Fibroblast of skin of right quadriceps (primary cell): ENCODE data around the gene KLK15.

Experiments used
- DNase-seq: peaks from one replicate; pipeline ENCODE4 v3.0.0-alpha.2; 2013

Gene KLK15

GRCh38 chr19:50833117-50833801 is at the start of gene KLK15:
TSS of gene KLK15 (minus strand) at chr19:50833574. CDS start at chr19:50831492, 2,082 bp downstream.
- no peak for DNase-seq

DNA sequence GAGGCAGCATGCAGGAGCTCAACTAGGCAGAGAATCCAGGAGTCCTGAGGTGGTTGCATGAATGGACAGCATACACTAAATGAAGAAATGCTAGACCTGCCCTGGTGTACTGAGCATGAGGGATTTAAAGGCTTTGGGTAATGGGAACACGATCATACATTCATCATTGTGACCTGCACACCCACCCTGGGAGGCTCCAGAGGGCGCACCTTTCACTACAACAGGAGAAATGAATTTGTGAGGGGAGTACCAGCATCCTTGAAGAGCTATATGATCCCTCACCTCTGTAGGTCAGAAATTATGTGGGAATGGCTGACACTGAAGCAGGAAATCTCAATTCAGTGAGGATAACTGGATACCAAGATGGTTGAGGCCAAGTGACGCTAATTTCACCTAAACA is 48.8 kb upstream of the KLK15 start:
- no peak for DNase-seq

- DNase-seq, result no peak
Observed at GRCh38 chr19:50880241-50880640, 46.9 kb upstream of the KLK15 start.

DNA sequence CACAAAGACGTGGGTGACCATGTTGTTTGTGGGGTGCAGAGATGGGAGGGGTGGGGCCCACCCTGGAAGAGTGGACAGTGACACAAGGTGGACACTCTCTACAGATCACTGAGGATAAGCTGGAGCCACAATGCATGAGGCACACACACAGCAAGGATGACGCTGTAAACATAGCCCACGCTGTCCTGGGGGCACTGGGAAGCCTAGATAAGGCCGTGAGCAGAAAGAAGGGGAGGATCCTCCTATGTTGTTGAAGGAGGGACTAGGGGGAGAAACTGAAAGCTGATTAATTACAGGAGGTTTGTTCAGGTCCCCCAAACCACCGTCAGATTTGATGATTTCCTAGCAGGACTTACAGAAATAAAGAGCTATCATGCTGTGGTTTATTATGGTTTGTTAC is 45.5 kb upstream of the KLK15 start:
- DNase-seq, result no peak

- no peak for DNase-seq
Observed at GRCh38 chr19:50877338-50877737, 44.0 kb upstream of the KLK15 start.

DNA sequence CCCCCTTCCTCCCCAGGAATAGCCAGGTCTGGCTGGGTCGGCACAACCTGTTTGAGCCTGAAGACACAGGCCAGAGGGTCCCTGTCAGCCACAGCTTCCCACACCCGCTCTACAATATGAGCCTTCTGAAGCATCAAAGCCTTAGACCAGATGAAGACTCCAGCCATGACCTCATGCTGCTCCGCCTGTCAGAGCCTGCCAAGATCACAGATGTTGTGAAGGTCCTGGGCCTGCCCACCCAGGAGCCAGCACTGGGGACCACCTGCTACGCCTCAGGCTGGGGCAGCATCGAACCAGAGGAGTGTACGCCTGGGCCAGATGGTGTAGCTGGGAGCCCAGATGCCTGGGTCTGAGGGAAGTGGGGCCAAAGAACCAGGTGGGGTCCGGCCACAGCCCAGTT is 43.1 kb upstream of the KLK15 start:
- DNase-seq, result no peak

- no peak for DNase-seq
Observed at GRCh38 chr19:50875795-50876422, 42.5 kb upstream of the KLK15 start.

DNA sequence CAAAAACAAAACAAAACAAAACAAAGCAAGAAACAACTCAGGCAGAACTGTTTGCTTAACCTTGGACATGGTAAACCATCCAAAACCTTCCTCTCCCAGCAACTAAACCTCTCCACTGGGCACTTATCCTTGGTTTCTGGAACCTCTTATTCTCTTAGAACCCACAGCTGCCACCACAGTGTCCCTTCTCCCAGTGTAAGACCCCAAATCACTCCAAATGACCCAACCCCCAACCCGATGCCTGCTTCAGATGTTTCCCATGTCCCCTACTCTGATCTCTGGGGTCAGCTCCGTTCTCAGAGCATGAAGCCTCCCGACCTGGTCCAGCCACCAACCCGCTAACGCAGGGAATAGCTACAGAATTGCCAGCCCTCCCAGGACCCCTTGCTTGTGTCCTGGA is 40.8 kb upstream of the KLK15 start:
- no peak for DNase-seq

- no peak for DNase-seq
Observed at GRCh38 chr19:50873056-50873455, 39.7 kb upstream of the KLK15 start, which contains the start of gene KLK2. TSS of gene KLK2 (plus strand) at chr19:50873439. CDS start at chr19:50873474, 35 bp downstream.

- DNase-seq, result peak; percentile 9
Observed at GRCh38 chr19:50870417-50871089, 37.2 kb upstream of the KLK15 start.

- no peak for DNase-seq
Observed at GRCh38 chr19:50869479-50869878, 36.1 kb upstream of the KLK15 start.

DNA sequence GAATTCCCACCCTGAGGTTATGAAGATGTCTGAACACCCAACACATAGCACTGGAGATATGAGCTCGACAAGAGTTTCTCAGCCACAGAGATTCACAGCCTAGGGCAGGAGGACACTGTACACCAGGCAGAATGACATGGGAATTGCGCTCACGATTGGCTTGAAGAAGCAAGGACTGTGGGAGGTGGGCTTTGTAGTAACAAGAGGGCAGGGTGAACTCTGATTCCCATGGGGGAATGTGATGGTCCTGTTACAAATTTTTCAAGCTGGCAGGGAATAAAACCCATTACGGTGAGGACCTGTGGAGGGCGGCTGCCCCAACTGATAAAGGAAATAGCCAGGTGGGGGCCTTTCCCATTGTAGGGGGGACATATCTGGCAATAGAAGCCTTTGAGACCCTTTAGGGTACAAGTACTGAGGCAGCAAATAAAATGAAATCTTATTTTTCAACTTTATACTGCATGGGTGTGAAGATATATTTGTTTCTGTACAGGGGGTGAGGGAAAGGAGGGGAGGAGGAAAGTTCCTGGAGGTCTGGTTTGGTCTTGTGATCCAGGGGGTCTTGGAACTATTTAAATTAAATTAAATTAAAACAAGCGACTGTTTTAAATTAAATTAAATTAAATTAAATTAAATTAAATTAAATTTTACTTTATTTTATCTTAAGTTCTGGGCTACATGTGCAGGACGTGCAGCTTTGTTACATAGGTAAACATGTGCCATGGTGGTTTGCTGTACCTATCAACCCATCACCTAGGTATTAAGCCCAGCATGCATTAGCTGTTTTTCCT is 28.3 kb upstream of the KLK15 start:
- no peak for DNase-seq

- DNase-seq, result no peak
Observed at GRCh38 chr19:50861010-50861409, 27.6 kb upstream of the KLK15 start.

DNA sequence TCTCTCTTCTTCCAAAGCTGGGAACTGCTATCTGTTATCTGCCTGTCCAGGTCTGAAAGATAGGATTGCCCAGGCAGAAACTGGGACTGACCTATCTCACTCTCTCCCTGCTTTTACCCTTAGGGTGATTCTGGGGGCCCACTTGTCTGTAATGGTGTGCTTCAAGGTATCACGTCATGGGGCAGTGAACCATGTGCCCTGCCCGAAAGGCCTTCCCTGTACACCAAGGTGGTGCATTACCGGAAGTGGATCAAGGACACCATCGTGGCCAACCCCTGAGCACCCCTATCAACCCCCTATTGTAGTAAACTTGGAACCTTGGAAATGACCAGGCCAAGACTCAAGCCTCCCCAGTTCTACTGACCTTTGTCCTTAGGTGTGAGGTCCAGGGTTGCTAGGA is 26.5 kb upstream of the KLK15 start:
- DNase-seq, result no peak

- DNase-seq, result no peak
Observed at GRCh38 chr19:50858886-50859285, 25.5 kb upstream of the KLK15 start.

DNA sequence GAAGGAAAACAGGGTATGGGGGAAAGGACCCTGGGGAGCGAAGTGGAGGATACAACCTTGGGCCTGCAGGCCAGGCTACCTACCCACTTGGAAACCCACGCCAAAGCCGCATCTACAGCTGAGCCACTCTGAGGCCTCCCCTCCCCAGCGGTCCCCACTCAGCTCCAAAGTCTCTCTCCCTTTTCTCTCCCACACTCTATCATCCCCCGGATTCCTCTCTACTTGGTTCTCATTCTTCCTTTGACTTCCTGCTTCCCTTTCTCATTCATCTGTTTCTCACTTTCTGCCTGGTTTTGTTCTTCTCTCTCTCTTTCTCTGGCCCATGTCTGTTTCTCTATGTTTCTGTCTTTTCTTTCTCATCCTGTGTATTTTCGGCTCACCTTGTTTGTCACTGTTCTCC is 24.0 kb upstream of the KLK15 start:
- DNase-seq, result no peak

DNA sequence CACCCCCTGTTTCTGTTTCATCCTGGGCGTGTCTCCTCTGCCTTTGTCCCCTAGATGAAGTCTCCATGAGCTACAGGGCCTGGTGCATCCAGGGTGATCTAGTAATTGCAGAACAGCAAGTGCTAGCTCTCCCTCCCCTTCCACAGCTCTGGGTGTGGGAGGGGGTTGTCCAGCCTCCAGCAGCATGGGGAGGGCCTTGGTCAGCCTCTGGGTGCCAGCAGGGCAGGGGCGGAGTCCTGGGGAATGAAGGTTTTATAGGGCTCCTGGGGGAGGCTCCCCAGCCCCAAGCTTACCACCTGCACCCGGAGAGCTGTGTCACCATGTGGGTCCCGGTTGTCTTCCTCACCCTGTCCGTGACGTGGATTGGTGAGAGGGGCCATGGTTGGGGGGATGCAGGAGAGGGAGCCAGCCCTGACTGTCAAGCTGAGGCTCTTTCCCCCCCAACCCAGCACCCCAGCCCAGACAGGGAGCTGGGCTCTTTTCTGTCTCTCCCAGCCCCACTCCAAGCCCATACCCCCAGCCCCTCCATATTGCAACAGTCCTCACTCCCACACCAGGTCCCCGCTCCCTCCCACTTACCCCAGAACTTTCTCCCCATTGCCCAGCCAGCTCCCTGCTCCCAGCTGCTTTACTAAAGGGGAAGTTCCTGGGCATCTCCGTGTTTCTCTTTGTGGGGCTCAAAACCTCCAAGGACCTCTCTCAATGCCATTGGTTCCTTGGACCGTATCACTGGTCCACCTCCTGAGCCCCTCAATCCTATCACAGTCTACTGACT is 21.4 kb upstream of the KLK15 start, which contains the start of gene KLK3:
TSS of gene KLK3 (plus strand) at position 280 of the 775 bp plus-strand sequence. CDS start at position 321, 41 bp downstream.
- DNase-seq, result no peak

DNA sequence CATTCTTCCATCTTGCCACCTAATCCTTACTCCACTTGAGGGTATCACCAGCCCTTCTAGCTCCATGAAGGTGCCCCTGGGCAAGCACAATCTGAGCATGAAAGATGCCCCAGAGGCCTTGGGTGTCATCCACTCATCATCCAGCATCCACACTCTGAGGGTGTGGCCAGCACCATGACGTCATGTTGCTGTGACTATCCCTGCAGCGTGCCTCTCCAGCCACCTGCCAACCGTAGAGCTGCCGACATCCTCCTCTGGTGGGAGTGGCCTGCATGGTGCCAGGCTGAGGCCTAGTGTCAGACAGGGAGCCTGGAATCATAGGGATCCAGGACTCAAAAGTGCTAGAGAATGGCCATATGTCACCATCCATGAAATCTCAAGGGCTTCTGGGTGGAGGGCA is 18.2 kb upstream of the KLK15 start:
- DNase-seq, result no peak

DNA sequence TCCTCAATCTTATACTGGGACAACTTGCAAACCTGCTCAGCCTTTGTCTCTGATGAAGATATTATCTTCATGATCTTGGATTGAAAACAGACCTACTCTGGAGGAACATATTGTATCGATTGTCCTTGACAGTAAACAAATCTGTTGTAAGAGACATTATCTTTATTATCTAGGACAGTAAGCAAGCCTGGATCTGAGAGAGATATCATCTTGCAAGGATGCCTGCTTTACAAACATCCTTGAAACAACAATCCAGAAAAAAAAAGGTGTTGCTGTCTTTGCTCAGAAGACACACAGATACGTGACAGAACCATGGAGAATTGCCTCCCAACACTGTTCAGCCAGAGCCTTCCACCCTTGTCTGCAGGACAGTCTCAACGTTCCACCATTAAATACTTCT is 17.4 kb upstream of the KLK15 start:
- DNase-seq, result no peak

GRCh38 chr19:50844296-50844935 is 11.0 kb upstream of the KLK15 start:
- DNase-seq, result no peak

GRCh38 chr19:50843701-50844221 is 10.4 kb upstream of the KLK15 start:
- no peak for DNase-seq

DNA sequence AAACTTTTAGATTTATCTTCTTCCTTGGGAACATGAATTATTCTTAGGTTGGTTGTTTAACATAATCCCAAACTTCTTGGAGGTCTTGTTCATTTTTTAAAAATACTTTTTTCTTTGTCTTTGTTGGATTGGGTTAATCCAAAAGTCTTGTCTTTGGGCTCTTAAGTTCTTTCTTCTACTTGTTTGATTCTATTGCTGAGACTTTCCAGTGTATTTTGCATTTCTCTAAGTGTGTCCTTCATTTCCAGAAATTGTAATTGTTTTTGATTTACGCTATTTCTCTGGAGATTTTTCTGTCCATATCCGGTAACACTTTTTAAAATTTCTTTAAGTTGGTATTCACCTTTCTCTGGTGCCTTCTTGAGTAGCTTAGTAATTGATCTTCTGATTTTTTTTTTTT is 9.8 kb upstream of the KLK15 start:
- DNase-seq, result no peak
